ENCODE data around the gene EXOSC7. TPM values are rescaled to one million over a fixed set of nuclear protein-coding genes. Genes with fewer than 3 reads are reported as not detected.

EXOSC7 gene
- total and polyA plus RNA-seq, 9 of the 15 experiments (the other 6 are each of a cell fraction or from before 2014, with no cell fraction given), result 88.5 to 237 (median 112) TPM

GRCh38 chr3:45054196-45054857 is 78.3 kb downstream of the EXOSC7 start (continued):
- TF ChIP-seq, protein P1, sequence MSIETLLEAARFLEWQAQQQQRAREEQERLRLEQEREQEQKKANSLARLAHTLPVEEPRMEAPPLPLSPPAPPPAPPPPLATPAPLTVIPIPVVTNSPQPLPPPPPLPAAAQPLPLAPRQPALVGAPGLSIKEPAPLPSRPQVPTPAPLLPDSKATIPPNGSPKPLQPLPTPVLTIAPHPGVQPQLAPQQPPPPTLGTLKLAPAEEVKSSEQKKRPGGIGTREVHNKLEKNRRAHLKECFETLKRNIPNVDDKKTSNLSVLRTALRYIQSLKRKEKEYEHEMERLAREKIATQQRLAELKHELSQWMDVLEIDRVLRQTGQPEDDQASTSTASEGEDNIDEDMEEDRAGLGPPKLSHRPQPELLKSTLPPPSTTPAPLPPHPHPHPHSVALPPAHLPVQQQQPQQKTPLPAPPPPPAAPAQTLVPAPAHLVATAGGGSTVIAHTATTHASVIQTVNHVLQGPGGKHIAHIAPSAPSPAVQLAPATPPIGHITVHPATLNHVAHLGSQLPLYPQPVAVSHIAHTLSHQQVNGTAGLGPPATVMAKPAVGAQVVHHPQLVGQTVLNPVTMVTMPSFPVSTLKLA (conservative IDR thresholded peaks at IDR 0.05), result no peak
- TF ChIP-seq SLC30A9 (CRISPR knock-in tag; IDR thresholded peaks at IDR 0.05) (no peak), RBM17 (IDR thresholded peaks at IDR 0.05; ENCODE audit: borderline replicate concordance, low read depth, low read length) (no peak), ZNF644 (tag; IDR thresholded peaks at IDR 0.05; ENCODE audit: low read depth) (peak; percentile 96), ZKSCAN8 (CRISPR knock-in tag; IDR thresholded peaks at IDR 0.05) (peak; percentile 75), HOMEZ (CRISPR knock-in tag; IDR thresholded peaks at IDR 0.05) (peak; percentile 91), ZNF253 (CRISPR knock-in tag; conservative IDR thresholded peaks at IDR 0.05) (peak; percentile 74; the same call in 1 of the 2 replicates), NCOA4 (IDR thresholded peaks at IDR 0.05; ENCODE audit: partially characterized antibody) (no peak), CCAR2 (IDR thresholded peaks at IDR 0.05; ENCODE audit: low read depth, low read length) (no peak), ZBTB2 (IDR thresholded peaks at IDR 0.05) (no peak; the same call in 1 of the 2 replicates), BHLHE40 (IDR thresholded peaks at IDR 0.05; ENCODE audit: low read length) (no peak), ZNF133 (CRISPR knock-in tag; IDR thresholded peaks at IDR 0.05) (peak; percentile 88), TAL1 (IDR thresholded peaks at IDR 0.05) (no peak), ZNF224 (CRISPR knock-in tag; IDR thresholded peaks at IDR 0.05) (no peak)
- TF ChIP-seq, protein P2, sequence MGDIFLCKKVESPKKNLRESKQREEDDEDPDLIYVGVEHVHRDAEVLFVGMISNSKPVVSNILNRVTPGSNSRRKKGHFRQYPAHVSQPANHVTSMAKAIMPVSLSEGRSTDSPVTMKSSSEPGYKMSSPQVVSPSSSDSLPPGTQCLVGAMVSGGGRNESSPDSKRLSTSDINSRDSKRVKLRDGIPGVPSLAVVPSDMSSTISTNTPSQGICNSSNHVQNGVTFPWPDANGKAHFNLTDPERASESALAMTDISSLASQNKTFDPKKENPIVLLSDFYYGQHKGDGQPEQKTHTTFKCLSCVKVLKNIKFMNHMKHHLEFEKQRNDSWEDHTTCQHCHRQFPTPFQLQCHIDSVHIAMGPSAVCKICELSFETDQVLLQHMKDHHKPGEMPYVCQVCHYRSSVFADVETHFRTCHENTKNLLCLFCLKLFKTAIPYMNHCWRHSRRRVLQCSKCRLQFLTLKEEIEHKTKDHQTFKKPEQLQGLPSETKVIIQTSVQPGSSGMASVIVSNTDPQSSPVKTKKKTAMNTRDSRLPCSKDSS (IDR thresholded peaks at IDR 0.05; ENCODE audit: low read depth, partially characterized antibody), result peak; percentile 14
- TF ChIP-seq, protein P3, sequence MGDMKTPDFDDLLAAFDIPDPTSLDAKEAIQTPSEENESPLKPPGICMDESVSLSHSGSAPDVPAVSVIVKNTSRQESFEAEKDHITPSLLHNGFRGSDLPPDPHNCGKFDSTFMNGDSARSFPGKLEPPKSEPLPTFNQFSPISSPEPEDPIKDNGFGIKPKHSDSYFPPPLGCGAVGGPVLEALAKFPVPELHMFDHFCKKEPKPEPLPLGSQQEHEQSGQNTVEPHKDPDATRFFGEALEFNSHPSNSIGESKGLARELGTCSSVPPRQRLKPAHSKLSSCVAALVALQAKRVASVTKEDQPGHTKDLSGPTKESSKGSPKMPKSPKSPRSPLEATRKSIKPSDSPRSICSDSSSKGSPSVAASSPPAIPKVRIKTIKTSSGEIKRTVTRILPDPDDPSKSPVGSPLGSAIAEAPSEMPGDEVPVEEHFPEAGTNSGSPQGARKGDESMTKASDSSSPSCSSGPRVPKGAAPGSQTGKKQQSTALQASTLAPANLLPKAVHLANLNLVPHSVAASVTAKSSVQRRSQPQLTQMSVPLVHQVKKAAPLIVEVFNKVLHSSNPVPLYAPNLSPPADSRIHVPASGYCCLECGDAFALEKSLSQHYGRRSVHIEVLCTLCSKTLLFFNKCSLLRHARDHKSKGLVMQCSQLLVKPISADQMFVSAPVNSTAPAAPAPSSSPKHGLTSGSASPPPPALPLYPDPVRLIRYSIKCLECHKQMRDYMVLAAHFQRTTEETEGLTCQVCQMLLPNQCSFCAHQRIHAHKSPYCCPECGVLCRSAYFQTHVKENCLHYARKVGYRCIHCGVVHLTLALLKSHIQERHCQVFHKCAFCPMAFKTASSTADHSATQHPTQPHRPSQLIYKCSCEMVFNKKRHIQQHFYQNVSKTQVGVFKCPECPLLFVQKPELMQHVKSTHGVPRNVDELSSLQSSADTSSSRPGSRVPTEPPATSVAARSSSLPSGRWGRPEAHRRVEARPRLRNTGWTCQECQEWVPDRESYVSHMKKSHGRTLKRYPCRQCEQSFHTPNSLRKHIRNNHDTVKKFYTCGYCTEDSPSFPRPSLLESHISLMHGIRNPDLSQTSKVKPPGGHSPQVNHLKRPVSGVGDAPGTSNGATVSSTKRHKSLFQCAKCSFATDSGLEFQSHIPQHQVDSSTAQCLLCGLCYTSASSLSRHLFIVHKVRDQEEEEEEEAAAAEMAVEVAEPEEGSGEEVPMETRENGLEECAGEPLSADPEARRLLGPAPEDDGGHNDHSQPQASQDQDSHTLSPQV (IDR thresholded peaks at IDR 0.05), result peak; percentile 100

All from K562 (cell line).